ENCODE data around the gene RHNO1.
"Not testable (repeated sequence)": the region's sequence is repeated elsewhere in the genome, so short reads cannot be mapped to it uniquely, and the experiment has no call there.

RHNO1 gene

DNA sequence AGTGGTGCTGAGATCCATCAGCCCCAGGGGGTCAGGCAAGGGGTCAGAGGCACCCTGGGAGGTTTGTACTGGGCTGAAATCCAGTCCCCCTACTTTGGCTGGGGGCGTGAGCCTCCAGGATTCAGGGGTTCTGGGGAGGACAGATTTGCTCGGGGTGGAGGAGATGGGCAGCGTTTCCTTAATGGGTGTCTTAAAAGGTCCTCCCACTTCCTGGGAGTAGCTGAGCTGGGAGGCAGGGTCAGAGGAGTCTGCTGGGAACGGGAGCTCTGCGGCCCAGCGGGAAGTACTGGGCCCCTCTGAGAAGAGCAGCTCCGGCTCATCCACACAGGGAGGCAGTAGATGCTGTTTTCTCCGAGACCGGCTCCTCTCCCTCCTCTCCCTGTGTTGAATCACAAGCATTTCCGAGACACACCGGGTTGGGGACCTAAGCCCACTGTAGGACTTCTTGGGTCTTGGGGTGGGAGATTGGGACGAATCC lies 18.0 kb upstream of the RHNO1 start:
- no peak for DNase-seq (ENCODE audit: low spot score)

DNA sequence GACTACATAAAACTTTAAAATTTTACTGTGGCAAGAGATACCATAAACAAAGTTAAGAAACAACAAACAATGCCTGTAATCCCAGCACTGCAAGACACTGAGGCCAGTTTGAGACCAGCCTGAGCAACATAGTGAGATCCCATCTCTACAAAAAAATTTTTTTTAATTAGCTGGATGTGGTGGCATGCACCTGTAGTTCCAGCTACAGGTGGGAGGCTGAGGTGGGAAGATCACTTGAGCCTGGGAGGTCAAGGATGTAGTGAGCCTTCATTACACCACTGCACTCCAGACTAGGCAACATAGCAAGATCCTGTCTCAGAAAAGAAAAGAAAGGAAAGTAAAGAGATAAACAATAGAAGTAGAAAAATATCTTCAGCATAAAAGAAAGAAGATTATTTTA lies 16.9 kb upstream of the RHNO1 start:
- no peak for DNase-seq (ENCODE audit: low spot score)

DNA sequence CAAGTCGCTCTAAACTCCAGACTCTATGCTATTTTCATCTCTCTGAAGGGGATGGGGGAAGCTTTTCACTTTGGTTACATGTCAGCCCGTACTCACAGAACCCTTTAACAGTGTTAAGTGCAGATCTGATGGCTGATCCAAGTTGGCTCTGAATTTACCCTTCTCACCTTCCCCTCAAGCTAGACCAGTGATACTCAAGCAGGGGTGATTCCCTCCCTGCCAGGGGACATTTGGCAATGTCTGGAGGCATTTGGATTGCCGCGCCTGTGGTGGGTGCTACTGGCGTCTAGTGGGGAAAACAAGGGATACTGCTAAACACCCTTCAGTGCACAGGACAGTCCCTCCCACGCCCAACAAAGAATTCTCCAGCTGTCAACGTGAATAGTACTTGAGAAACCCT lies 14.1 kb upstream of the RHNO1 start:
- DNase-seq (ENCODE audit: low spot score), result no peak

DNA sequence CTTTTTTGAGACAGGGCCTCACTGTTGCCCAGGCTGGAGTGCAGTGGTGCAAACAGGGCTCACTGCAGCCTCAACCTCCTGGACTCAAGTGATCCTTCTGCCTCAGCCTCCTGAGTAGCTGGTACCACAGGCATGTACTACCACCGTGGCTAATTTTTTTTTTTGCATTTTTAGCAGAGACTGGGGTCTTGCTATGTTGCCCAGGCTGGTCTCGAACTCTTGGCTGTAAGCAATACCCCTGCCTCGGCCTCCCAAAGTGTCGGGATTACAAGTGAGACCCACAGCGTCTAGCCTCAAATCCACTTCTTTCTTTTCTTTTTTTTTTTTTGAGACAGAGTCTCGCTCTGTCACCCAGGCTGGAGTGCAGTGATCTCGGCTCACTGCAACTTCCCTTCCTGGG lies 13.6 kb upstream of the RHNO1 start:
- not testable (repeated sequence) for DNase-seq (ENCODE audit: low spot score)

DNA sequence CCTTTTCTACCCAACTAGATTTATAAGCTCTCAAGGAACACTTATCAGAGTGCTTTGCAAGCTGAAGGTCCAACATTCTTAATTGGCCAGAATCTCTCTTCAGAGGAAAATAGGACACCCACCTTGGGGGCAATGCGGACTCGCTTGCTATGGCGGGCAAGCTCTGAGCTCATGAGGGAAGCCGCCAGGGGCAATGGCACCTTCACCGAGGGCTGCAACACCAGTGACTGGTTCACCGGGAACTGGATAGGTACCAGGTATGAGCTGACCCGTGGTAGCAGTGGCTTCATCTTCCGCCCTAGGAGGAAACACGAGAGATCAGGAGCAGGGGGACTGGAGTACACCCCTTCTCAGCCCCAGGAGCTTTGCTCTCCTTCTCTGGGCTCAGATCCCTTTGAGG lies 12.8 kb upstream of the RHNO1 start:
- no peak for DNase-seq (ENCODE audit: low spot score)

DNA sequence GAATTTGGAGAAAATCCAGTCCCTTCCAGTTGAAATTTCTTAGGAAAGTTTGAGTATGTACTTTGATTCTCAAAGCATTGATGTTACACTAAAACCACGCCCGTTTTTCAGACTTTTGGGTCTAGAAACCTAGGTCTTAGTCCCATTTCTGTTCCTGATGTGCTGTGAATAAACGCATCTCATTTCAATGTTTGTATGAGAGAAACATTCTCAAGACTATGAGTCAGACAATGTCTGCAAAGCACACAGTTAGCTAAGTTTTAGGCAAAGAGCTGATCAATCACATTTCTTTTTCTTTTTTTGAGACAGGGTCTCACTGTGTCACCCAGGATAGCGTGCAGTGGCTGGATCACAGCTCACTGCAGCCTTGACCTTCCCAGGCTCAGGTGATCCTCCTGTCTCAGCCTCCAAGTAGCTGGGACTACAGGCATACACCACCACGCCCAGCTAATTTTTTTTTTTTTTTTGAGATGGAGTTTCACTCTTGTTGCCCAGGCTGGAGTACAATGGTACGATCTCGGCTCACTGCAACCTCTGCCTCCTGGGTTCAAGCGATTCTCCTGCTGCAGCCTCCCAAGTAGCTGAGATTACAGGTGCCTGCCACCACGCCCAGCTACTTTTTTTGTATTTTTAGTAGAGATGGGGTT lies 7.9 kb upstream of the RHNO1 start:
- not testable (repeated sequence) for DNase-seq (ENCODE audit: low spot score)

DNA sequence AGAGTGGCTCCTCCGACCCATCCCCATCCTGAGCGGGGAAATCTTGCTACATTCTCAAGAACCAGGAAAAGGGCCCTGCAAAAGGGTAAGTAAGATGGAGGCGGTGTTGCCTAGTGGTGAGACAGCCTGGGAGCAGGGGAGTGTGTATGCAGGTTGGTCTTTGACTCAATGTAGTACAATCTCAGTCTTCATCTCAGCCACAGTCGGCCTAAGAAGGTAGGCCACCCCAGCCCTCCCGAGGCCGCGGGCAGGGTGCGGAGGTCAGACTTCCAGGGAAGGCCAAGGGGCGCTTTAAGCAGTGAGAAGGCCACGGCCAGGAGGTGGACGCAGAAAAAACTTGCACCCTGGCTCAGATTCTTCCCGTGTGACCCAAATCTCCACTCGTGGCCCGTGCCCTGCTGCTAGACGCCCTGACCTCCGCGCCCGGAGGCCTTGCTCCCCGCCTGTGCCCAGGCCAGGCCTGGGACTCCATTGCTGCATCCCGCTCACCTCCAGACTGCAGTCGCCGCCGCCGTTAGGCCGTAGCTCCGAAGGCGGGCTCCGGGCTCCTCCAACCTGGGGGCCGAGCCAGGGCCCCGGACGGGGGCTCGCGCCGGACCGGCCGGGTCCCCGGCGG lies 484 bp upstream of the RHNO1 start:
- no peak for DNase-seq (ENCODE audit: low spot score)

DNA sequence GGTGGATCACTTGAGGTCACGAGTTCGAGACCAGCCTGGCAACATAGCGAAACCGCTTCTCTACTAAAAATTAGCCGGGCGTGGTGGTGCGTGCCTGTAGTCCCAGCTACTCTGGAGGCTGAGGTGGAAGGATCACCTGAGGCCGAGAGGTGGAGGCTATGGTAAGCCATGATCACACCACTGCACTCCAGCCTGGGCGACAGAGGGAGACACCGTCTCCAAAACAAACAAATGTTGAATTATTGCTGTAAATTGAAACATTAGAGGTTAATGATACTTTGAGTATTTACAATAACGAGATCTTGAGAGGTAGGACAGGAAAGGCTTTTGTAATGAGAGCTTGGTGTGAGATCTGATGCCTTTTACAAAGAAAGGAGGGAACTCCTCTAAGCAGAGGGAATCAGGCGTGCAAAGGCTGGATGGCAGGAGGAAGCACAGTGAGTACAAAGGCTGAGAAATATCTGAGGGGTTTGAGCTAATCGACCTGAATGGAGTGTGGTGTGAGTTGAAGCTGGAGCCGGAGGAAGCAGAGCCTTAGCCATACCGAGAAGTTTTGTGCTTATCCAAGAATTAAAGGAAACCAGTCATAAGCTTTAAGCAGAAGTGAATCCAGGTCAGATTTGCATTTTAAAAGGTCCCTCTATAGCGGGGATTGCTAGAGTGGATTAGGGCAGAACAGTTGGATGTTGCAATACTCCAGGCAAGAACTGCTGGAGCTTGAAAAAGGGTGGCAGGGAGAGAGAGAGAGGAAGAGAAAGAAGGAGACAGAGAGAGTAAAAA lies 1.1 kb downstream of the RHNO1 start:
- DNase-seq (ENCODE audit: low spot score), result no peak

DNA sequence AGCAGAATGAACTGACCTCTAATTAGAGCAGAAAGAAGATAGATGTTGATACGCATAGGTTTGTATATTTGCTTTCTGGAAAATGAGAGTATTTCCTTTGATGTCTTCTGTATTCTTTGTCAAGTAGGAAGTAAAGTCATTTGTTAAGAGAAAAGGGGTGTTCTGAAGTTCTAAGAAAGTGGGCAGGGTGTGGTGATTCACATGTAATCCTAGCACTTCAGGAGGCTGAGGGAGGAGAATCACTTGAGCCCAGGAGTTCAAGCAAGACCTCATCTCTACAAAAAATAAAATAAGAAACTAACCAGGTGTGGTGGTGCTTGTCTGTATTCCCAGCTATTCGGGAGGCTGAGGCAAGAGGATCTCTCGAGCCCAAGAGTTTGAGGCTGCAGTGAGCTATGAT lies 2.8 kb downstream of the RHNO1 start:
- DNase-seq (ENCODE audit: low spot score), result no peak

DNA sequence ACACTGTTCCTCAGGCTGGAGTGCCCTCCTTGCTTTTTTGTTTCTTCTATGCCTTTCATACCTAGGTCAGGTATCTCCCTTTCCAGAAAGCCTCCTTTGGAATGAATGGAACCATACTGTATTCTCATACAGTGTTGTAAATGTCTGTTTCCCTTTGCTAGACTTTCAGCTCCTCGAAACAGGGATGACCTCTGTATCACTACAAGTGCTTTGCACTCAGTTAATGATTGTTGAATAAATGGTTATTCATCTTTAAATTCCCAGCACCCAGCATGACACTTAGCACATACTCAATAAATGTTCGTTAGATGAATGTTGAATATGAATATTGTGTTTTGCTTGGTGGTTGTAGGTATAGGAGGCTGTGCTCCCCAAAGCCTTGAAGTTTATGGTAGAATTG lies 7.8 kb downstream of the RHNO1 start:
- no peak for DNase-seq (ENCODE audit: low spot score)

DNA sequence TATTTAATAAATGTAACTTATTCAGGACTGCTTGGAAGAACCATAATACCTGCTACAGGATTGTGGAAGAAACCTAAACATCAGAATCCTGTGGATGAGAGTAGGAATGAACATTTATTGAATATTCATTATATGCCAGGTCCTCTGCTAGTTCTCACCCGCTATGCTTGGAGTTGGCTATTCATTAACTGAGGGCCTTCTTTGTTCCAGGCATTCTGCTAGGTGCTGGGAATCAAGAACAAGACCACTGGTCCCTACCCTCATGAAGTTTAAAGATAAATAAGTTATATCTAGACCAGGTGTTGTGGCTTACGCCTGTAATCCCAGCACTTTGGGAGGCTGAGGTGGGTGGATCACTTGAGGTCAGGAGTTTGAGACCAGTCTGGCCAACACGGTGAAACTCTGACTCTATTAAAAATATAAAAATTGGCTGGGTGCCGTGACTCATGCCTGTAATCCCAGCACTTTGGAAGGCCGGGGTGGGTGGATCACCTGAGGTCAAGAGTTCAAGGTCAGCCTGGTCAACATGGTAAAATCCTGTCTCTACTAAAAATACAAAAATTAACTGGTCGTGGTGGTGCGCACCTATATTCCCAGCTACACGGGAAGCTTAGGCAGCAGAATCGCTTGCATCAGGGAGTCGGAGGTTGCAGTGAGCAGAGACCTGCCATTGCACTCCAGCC lies 9.9 kb downstream of the RHNO1 start:
- no peak for DNase-seq (ENCODE audit: low spot score)

DNA sequence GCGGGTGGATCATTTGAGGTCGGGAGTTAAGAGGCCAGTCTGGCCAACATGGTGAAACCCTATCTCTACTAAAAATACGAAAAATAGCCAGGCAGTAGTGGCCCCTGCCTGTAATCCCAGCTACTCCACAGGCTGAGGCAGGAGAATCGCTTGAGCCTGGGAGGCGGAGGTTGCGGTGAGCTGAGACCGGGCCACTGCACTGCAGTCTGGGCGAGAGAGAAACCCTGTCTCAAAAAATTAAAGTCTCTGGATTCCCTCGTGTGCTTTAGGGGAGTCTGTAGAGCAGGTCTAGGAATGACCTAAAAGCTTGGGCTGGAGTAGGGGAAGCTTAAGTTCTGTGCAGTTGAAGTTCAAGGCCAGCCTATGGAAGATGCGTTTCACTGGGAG lies 13.0 kb downstream of the RHNO1 start:
- DNase-seq (ENCODE audit: low spot score), result no peak

DNA sequence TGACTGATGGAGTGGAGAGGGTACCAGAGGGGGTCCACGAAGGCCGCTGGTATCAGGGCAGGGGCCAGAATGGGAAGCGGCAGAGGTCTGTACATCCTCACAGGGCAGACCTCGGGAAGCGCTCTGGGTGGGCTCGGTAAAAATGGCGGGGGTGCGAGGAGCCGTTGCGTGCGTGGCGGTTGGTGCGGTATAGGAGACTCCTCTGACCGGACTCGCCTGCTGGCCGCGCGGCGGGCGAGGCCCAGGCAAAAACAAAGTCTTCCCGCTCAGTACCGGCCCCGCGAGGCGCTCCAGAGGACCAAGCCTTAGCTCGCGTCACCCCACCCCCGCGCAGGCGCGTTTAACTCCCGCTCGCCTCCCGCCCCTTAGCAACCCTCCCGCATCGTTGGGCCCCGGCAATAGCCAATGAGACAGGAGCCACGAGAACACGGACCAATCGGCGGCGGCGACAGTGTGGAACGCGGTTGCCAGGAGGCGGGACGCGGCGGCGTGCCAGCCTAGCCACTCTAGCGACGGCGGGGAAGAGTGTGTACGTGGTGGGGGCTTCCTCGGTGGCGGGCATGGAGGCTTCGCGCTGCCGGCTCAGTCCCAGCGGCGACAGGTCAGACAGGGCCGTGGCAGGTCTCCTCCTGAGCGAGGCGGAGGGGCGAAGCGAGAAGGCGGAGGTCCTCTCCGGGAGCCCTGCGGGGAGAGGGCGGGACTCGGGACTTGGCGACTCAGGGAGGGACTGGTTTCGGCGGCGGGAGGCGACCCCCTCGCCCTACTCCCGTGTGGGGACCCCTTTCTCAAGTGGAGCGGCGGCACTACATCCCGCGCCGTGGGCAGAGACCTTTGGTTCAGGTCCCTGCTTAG lies 13.6 kb downstream of the RHNO1 start, which contains the start of gene TULP3:
Gene TULP3, plus strand, starts transcription at position 504 of the 852 bp plus-strand sequence. Its CDS starts 57 bp downstream, at position 561.
- peak; percentile 98 for DNase-seq (ENCODE audit: low spot score)

DNA sequence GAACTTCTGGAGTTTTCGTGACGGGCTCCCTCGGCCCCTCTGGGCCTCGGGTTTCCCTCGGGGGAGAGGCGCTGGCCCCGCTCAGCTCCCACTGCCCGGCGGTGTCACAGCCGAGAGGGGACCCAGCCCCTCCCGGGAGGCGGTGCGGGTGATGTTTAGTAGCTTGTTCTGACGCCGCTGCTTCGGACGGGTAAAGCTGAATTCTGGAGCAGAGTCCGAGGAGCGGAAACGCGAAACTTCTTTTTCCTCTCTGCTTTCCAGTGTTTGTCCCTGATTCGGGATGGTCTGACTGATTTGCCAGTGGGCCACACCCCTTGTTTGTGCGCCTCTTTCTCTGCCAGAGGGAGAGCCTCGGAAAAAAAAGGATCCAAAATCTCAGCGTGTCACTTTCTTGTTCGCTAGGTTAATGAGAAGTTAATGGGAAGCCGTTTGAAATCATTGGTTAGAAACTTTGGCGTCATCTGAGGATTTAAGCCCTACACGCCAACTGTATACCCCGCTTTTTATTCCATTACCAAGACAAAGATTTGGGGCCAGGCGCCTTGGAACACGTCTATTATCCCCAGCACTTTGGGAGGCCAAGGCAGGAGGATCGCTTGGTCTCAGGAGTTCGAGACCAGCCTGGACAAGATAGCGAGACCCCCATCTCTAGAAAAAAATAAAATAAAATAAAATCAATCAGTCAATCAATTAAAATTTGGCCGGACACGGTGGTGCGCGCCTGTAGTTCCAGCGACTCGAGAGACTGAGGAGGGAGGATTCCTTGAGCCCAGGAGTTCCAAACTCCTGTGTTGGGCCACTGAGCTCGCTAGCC lies 14.4 kb downstream of the RHNO1 start:
- DNase-seq (ENCODE audit: low spot score), result peak; percentile 47

DNA sequence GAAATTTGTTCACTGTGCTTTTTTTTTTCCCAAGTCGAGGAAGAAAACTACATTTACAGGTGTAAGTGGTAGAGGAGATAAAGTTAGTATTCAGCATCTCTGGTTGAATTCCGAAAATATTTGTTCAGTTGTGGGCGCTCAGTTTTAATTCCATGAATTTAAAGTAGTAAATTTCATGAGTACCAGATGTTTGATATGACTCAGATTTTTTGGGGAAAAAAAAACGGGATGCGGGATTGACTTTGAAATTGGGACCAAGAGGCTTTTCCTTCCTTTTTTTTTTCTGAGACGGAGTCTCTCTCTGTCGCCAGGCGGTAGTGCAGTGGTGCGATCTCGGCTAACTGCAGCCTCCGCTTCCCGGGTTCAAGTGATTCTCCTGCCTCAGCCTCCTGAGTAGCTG lies 15.2 kb downstream of the RHNO1 start:
- DNase-seq (ENCODE audit: low spot score), result no peak

DNA sequence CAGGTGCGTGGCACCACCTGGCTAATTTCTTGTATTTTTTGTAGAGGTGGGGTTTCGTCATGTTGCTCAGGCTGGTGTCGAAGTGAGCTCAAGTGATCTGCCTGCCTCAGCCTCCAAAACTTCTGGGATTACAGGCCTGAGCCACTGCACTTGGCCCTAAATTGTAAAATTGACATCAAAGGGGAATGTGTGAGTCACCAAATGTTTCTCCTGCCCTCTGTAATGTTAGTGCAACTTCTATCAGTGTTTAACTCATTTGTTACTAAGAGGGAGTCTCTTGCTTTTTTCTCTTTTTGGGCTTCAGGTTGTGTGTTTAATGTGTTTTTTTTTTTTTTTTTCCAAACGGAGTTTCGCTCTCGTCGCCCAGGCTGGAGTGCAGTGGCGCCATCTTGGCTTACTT lies 16.0 kb downstream of the RHNO1 start:
- DNase-seq (ENCODE audit: low spot score), result no peak

DNA sequence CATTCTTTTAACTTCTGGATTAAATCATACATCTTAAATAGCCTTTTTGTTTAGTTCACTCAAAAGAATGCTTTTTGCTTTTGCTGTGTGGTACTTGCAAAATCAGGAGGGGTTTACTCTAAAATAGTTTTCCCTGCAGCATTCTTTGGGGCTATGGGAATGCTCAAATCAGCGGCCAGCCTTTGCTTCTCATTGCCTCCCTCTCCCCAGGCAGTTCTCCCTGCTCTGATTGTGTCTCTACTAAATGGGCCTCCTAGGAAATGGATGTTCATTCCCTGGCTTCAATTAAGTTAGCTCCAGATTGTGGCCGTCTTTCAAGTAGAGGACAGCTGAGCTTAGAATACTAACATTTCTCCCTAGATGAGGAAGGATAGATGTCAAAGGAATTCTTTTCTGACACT lies 18.0 kb downstream of the RHNO1 start:
- no peak for DNase-seq (ENCODE audit: low spot score)

DNA sequence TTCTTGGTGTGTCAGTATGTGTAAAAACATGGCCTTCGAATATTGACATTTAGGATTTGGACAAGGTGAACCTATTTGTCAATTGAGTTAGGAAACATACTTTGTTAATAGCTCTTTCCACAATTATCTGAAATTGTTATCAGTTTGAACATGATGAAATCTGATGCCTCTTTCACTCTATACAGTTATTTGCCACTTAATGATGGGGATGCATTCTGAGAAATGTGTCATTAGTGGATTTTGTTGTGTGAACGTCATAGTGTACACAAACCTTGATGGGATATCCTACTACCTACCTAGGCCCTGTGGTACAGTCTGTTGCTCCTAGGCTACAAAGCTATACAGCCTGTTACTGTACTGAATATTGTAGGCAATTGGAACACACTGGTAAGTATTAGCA lies 18.5 kb downstream of the RHNO1 start:
- DNase-seq (ENCODE audit: low spot score), result no peak

DNA sequence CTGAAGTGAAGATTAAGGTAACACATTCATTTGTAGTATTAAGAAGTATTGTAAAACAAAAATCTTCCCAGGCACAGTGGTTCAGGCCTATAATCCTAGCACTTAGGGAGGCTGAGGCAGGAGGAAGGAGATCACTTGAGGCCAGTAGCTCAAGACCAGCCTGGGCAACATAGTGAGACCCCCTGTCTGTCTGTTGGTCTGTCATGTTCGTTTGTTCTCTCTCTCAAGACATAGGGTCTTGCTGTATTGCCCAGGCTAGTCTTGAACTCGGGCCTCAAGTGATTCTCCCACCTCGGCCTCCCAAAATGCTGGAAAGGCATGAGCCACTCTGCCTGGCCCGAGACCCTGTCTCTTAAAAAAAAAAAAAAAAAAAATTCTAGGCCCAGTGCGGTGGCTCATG lies 20.4 kb downstream of the RHNO1 start:
- no peak for DNase-seq (ENCODE audit: low spot score)

DNA sequence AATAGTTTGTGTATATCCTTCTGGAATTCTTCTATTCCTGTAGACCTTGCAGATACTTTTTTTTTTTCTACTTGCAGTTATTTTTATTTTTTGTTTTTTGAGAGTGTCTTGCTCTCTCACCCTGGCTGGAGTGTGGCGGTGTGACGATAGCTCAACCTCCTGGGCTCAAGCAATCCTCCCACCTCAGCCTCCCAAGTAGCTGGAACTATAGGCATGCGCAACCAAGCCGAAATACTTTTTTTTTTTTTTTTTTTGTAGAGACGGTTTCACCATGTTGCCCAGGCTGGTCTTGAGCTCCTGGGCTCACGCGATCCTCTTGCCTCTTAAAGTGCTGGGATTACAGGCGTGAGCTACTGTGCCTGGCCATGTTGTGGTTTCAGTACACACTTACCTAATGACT lies 23.6 kb downstream of the RHNO1 start:
- no peak for DNase-seq (ENCODE audit: low spot score)

Data from putamen (tissue), 1 donor.